GM23338 (cell line): Measurements from ENCODE around the gene COL2A1. TPM values are rescaled to one million over a fixed set of nuclear protein-coding genes. Genes with fewer than 3 reads are reported as not detected.

Experiments
- ATAC-seq: fragments of 200-7000 bp; cut with Tn5 transposase; 3 replicates; pipeline ENCODE4 v1.9.1; 2020
- DNase-seq: peaks from one replicate; pipeline ENCODE4 v3.0.0-alpha.2; 2015; ENCODE audit warnings: low spot score
- H2AFZ ChIP-seq: fragments of 200-600 bp; sonication (generic); 2 replicates; pipeline ENCODE4 v1.8.0; 2016; ENCODE audit warnings: antibody characterized with exemption, mild to moderate bottlenecking, moderate library complexity
- H3F3A ChIP-seq: fragments of 200-600 bp; sonication (generic); replicated peaks from 2 replicates; pipeline ENCODE4 v1.8.0; 2017; ENCODE audit warnings: antibody characterized with exemption, mixed run types, low read depth
- H3K27ac ChIP-seq: fragments of 200-600 bp; sonication (generic); 2 replicates; pipeline ENCODE4 v1.6.1; 2016; ENCODE audit warnings: low read depth
- H3K27me3 ChIP-seq: fragments of 200-600 bp; sonication (generic); 2 replicates; pipeline ENCODE4 v1.8.0; 2016; ENCODE audit warnings: mild to moderate bottlenecking, mixed run types, moderate library complexity; ENCODE audit not compliant: insufficient read depth
- H3K36me3 ChIP-seq: fragments of 200-600 bp; sonication (generic); 2 replicates; pipeline ENCODE4 v1.8.0; 2016; ENCODE audit warnings: mild to moderate bottlenecking; ENCODE audit not compliant: insufficient read depth
- H3K4me1 ChIP-seq: fragments of 200-600 bp; sonication (generic); 2 replicates; pipeline ENCODE4 v1.8.0; 2016; ENCODE audit warnings: mild to moderate bottlenecking, moderate library complexity; ENCODE audit not compliant: insufficient read depth
- H3K4me2 ChIP-seq: fragments of 200-600 bp; sonication (generic); 2 replicates; pipeline ENCODE4 v1.7.1; 2017; ENCODE audit warnings: mixed run types
- H3K4me3 ChIP-seq: fragments of 200-600 bp; sonication (generic); 2 replicates; pipeline ENCODE4 v1.6.1; 2016; ENCODE audit warnings: mixed run types
- H3K79me2 ChIP-seq: fragments of 200-600 bp; sonication (generic); replicated peaks from 2 replicates; pipeline ENCODE4 v1.8.0; 2017; ENCODE audit warnings: mild to moderate bottlenecking; ENCODE audit not compliant: insufficient read depth
- H3K9me2 ChIP-seq: fragments of 200-600 bp; sonication (generic); 2 replicates; pipeline ENCODE4 v1.8.0; 2017; ENCODE audit not compliant: insufficient read depth
- H4K20me1 ChIP-seq: fragments of 200-600 bp; sonication (generic); replicated peaks from 2 replicates; pipeline ENCODE4 v1.8.0; 2017; ENCODE audit warnings: mild to moderate bottlenecking; ENCODE audit not compliant: insufficient read depth
- H3K27ac Mint-ChIP-seq: 2 replicates; pipeline ENCODE4 v1.8.0; 2020; ENCODE audit warnings: inconsistent platforms, mild to moderate bottlenecking, moderate library complexity, mixed read lengths
- H3K27me3 Mint-ChIP-seq: 3 replicates; pipeline ENCODE4 v1.8.0; 2022; ENCODE audit warnings: low read depth, mild to moderate bottlenecking, moderate library complexity, mixed read lengths, inconsistent platforms; ENCODE audit not compliant: insufficient read depth, poor library complexity
- H3K36me3 Mint-ChIP-seq: 3 replicates; pipeline ENCODE4 v1.8.0; 2021; ENCODE audit warnings: low read depth, mild to moderate bottlenecking, inconsistent platforms, moderate library complexity, mixed read lengths
- H3K4me1 Mint-ChIP-seq: 3 replicates; pipeline ENCODE4 v1.8.0; 2020; ENCODE audit warnings: mild to moderate bottlenecking, inconsistent platforms, mixed read lengths
- H3K4me3 Mint-ChIP-seq: 3 replicates; pipeline ENCODE4 v1.8.0; 2021; ENCODE audit warnings: moderate library complexity, mild to moderate bottlenecking, inconsistent platforms, mixed read lengths
- H3K9me3 Mint-ChIP-seq: 3 replicates; pipeline ENCODE4 v1.8.0; 2020; ENCODE audit warnings: moderate library complexity, mild to moderate bottlenecking, inconsistent platforms, mixed read lengths
- CREB1 ChIP-seq: fragments of 250-450 bp; sonication (Bioruptor Pico); IDR thresholded peaks from 2 replicates; pipeline ENCODE4 v1.5.0; 2020; ENCODE audit warnings: low read depth, mild to moderate bottlenecking, moderate library complexity
- POLR2AphosphoS5 ChIP-seq: IDR thresholded peaks from 2 replicates; pipeline ENCODE4 v1.6.1; 2016; ENCODE audit warnings: antibody characterized with exemption, low read depth
- STAT1 ChIP-seq: IDR thresholded peaks from one replicate; pipeline ENCODE4 v1.6.1; 2016; ENCODE audit warnings: antibody characterized with exemption; ENCODE audit not compliant: unreplicated experiment
- ZNF114 ChIP-seq: fragments of 250-450 bp; sonication (Bioruptor Pico); IDR thresholded peaks from 2 replicates; pipeline ENCODE4 v1.5.0; 2020; ENCODE audit warnings: mild to moderate bottlenecking, moderate library complexity
- ZNF331 ChIP-seq: fragments of 250-450 bp; sonication (Bioruptor Pico); IDR thresholded peaks from 2 replicates; pipeline ENCODE4 v1.5.0; 2020; ENCODE audit warnings: low read depth, mild to moderate bottlenecking, moderate library complexity
- polyA plus RNA-seq: library from polyadenylated mRNA; unstranded; fragments of >200 nt; fragmentation: Nextera tagmentation; extraction: Ambion mirVana; gene quantifications from 2 replicates; pipeline ENCODE4 v1.2.1, GENCODE V29; 2016
- total RNA-seq: library from RNA; depleted of rRNA; stranded (reverse); fragments of >200 nt; shearing (Covaris generic); gene quantifications from 2 replicates; pipeline ENCODE4 v1.2.3, GENCODE V29; 2014
- TF ChIP-seq, protein P1 (sequence below): IDR thresholded peaks from one replicate; pipeline ENCODE4 v1.6.1; 2018; ENCODE audit warnings: antibody characterized with exemption; ENCODE audit not compliant: unreplicated experiment
- TF ChIP-seq, protein P2 (sequence below), 2 experiments: fragments of 200-600 bp in 1 of 2; sonication (generic) in 1 of 2; conservative IDR thresholded peaks; 2 replicates each; pipeline versions ENCODE4 v1.5.1 to v1.6.1; 2016 to 2017; ENCODE audit warnings: antibody characterized with exemption in 2 of 2, low read depth in 2 of 2, mild to moderate bottlenecking in 2 of 2, moderate library complexity in 1 of 2

COL2A1 gene
- total and polyA plus RNA-seq, 2 experiments from 2014 or later = 7.0 to 24.6 TPM

GRCh38 chr12:47984331-47984801, 19.9 kb downstream of the COL2A1 start:
- Mint-ChIP-seq H3K27me3 (peaks cover 33% of the 10 kb centered on the region), H3K4me3 (no peak overlapping the region), H3K4me1 (peaks cover 18% of the 10 kb centered on the region), H3K9me3 (no peaks in the 10 kb centered on the region), H3K27ac (no peak overlapping the region), H3K36me3 (no peaks in the 10 kb centered on the region; the same call in 2 of the 3 replicates)
- ATAC-seq (no peak), DNase-seq (no peak)
- peaks cover 4% of the 10 kb centered on the region; the same call in 1 of the 2 replicates for H3K4me1 ChIP-seq
- H3K4me2 ChIP-seq = no peak overlapping the region
- H3K79me2 ChIP-seq = no peaks in the 10 kb centered on the region
- no peak overlapping the region for H2AFZ ChIP-seq
- no peaks in the 10 kb centered on the region for H4K20me1 ChIP-seq
- TF ChIP-seq, protein P1, sequence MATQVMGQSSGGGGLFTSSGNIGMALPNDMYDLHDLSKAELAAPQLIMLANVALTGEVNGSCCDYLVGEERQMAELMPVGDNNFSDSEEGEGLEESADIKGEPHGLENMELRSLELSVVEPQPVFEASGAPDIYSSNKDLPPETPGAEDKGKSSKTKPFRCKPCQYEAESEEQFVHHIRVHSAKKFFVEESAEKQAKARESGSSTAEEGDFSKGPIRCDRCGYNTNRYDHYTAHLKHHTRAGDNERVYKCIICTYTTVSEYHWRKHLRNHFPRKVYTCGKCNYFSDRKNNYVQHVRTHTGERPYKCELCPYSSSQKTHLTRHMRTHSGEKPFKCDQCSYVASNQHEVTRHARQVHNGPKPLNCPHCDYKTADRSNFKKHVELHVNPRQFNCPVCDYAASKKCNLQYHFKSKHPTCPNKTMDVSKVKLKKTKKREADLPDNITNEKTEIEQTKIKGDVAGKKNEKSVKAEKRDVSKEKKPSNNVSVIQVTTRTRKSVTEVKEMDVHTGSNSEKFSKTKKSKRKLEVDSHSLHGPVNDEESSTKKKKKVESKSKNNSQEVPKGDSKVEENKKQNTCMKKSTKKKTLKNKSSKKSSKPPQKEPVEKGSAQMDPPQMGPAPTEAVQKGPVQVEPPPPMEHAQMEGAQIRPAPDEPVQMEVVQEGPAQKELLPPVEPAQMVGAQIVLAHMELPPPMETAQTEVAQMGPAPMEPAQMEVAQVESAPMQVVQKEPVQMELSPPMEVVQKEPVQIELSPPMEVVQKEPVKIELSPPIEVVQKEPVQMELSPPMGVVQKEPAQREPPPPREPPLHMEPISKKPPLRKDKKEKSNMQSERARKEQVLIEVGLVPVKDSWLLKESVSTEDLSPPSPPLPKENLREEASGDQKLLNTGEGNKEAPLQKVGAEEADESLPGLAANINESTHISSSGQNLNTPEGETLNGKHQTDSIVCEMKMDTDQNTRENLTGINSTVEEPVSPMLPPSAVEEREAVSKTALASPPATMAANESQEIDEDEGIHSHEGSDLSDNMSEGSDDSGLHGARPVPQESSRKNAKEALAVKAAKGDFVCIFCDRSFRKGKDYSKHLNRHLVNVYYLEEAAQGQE = no peak
- TF ChIP-seq STAT1 (no peak), ZNF331 (CRISPR knock-in tag) (no peak), POLR2AphosphoS5 (no peak)
- H3K27me3 ChIP-seq = no peaks in the 10 kb centered on the region
- no peaks in the 10 kb centered on the region for H3K9me2 ChIP-seq
- H3F3A ChIP-seq = no peaks in the 10 kb centered on the region
- no peaks in the 10 kb centered on the region for H3K36me3 ChIP-seq
- H3K27ac ChIP-seq = no peak overlapping the region
- no peak overlapping the region for H3K4me3 ChIP-seq

- ATAC-seq (no peak), DNase-seq (no peak)
- H3K27ac ChIP-seq = no peak overlapping the region
- no peak overlapping the region for H2AFZ ChIP-seq
- no peaks in the 10 kb centered on the region for H3F3A ChIP-seq
- Mint-ChIP-seq H3K36me3 (no peaks in the 10 kb centered on the region; the same call in 2 of the 3 replicates), H3K4me1 (peaks cover 13% of the 10 kb centered on the region; the same call in 2 of the 3 replicates), H3K27ac (no peak overlapping the region), H3K4me3 (no peak overlapping the region), H3K9me3 (no peaks in the 10 kb centered on the region), H3K27me3 (peaks cover 33% of the 10 kb centered on the region)
- no peak overlapping the region for H3K4me3 ChIP-seq
- no peaks in the 10 kb centered on the region for H4K20me1 ChIP-seq
- no peak overlapping the region for H3K4me2 ChIP-seq
- H3K79me2 ChIP-seq = no peaks in the 10 kb centered on the region
- H3K36me3 ChIP-seq = no peaks in the 10 kb centered on the region
- H3K27me3 ChIP-seq = no peaks in the 10 kb centered on the region
- no peak for TF ChIP-seq POLR2AphosphoS5
- H3K4me1 ChIP-seq = peaks cover 4% of the 10 kb centered on the region; the same call in 1 of the 2 replicates
- H3K9me2 ChIP-seq = no peaks in the 10 kb centered on the region
Measured at GRCh38 chr12:47983541-47984115, 20.6 kb downstream of the COL2A1 start.

DNA sequence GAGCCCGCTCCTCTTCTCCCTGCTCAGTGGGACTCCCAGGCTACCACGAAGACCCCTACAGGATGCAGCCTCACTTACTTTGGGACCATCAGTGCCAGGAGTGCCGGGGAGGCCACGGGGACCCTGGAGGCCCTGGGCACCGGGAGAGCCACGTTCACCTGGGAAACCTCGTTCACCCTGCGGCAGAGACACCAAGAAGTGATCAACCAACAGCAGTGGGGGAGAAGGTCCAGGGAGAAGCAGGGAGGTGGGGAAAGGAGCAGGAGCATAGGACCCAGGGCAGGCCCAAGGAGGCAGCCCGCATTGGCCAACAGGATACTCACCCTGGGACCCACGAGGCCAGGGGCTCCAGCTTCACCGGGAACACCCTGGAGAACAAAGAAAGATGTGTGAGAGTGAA, 21.5 kb downstream of the COL2A1 start:
- Histone ChIP-seq H3F3A (no peaks in the 10 kb centered on the region), H4K20me1 (no peaks in the 10 kb centered on the region), H3K4me2 (no peak overlapping the region), H3K4me3 (no peak overlapping the region), H3K27me3 (no peaks in the 10 kb centered on the region), H2AFZ (no peak overlapping the region), H3K27ac (no peak overlapping the region), H3K79me2 (no peaks in the 10 kb centered on the region), H3K4me1 (no peaks in the 10 kb centered on the region), H3K9me2 (no peaks in the 10 kb centered on the region), H3K36me3 (no peaks in the 10 kb centered on the region)
- DNase-seq (no peak), ATAC-seq (no peak)
- no peaks in the 10 kb centered on the region; the same call in 2 of the 3 replicates for H3K36me3 Mint-ChIP-seq
- no peaks in the 10 kb centered on the region for H3K9me3 Mint-ChIP-seq
- H3K4me3 Mint-ChIP-seq = no peak overlapping the region
- H3K27ac Mint-ChIP-seq = no peak overlapping the region
- H3K4me1 Mint-ChIP-seq = 0 out of 3 replicates have a peak, but pooled peaks cover 6% of the 10 kb centered on the region
- H3K27me3 Mint-ChIP-seq = peaks cover 32% of the 10 kb centered on the region
- TF ChIP-seq STAT1 (no peak), CREB1 (CRISPR knock-in tag) (no peak), ZNF331 (CRISPR knock-in tag) (no peak), ZNF114 (CRISPR knock-in tag) (no peak)
- TF ChIP-seq, protein P1 = no peak
- TF ChIP-seq, protein P2, sequence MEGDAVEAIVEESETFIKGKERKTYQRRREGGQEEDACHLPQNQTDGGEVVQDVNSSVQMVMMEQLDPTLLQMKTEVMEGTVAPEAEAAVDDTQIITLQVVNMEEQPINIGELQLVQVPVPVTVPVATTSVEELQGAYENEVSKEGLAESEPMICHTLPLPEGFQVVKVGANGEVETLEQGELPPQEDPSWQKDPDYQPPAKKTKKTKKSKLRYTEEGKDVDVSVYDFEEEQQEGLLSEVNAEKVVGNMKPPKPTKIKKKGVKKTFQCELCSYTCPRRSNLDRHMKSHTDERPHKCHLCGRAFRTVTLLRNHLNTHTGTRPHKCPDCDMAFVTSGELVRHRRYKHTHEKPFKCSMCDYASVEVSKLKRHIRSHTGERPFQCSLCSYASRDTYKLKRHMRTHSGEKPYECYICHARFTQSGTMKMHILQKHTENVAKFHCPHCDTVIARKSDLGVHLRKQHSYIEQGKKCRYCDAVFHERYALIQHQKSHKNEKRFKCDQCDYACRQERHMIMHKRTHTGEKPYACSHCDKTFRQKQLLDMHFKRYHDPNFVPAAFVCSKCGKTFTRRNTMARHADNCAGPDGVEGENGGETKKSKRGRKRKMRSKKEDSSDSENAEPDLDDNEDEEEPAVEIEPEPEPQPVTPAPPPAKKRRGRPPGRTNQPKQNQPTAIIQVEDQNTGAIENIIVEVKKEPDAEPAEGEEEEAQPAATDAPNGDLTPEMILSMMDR (conservative IDR thresholded peaks at IDR 0.05; ENCODE audit: low read depth in 2 of 2) = no peak
